Vagina (tissue), 2 donors: Measurements from ENCODE around the gene NPTX1. TPM values are rescaled to one million over a fixed set of nuclear protein-coding genes. Genes with fewer than 3 reads are reported as not detected.

Experiments used
- DNase-seq, 2 donors: peaks; one replicate each; pipeline ENCODE4 v3.0.0-alpha.2; 2017; ENCODE audit errors: extremely low spot score in 2 of 2
- H3K27ac ChIP-seq: fragments of 200-600 bp; sonication (generic); one replicate; pipeline ENCODE4 v1.5.1; 2019
- H3K27me3 ChIP-seq: fragments of 200-600 bp; sonication (generic); one replicate; pipeline ENCODE4 v1.5.1; 2019
- H3K36me3 ChIP-seq, 2 donors: fragments of 200-600 bp; sonication (generic); one replicate each; pipeline ENCODE4 v1.5.1; 2017 to 2019
- H3K4me1 ChIP-seq: fragments of 200-600 bp; sonication (generic); one replicate; pipeline ENCODE4 v1.5.1; 2019
- H3K4me3 ChIP-seq, 2 donors: fragments of 200-600 bp; sonication (generic); 1 replicate in 1 of 2; 2 replicates in 1 of 2; pipeline ENCODE4 v1.5.1; 2016 to 2019
- H3K9me3 ChIP-seq: fragments of 200-600 bp; sonication (generic); one replicate; pipeline ENCODE4 v1.5.1; 2019
- CTCF ChIP-seq, 3 experiments: fragments of 450-650 bp in 2 of 3; fragments of 200-600 bp in 1 of 3; sonication (generic) in 1 of 3; IDR thresholded peaks; one replicate each; pipeline ENCODE4 v1.5.1; 2017 to 2019; ENCODE audit warnings: antibody characterized with exemption in 3 of 3, mild to moderate bottlenecking in 2 of 3, moderate library complexity in 2 of 3
- POLR2A ChIP-seq, 2 donors: fragments of 450-650 bp; IDR thresholded peaks; one replicate each; pipeline ENCODE4 v1.6.1; 2017; ENCODE audit warnings: antibody characterized with exemption in 2 of 2, mild to moderate bottlenecking in 2 of 2, moderate library complexity in 2 of 2
- POLR2AphosphoS5 ChIP-seq, 2 donors: sonication (generic); formaldehyde crosslinking; IDR thresholded peaks; one replicate each; pipeline ENCODE4 v1.9.0; 2017; ENCODE audit warnings: antibody characterized with exemption in 2 of 2, mild to moderate bottlenecking in 2 of 2, low read depth in 1 of 2; ENCODE audit not compliant: insufficient read depth in 1 of 2
- intact Hi-C: fragments of 100-400 bp; cut with DNase I; formaldehyde crosslinking; loops from one replicate; pipeline ENCODE4 v1.15.1; 2023
- total RNA-seq: library from RNA; depleted of rRNA; stranded (reverse); fragments of >200 nt; gene quantifications from one replicate; pipeline ENCODE4 v1.2.3, GENCODE V29; 2016

NPTX1 gene
- total RNA-seq, 1 donor from 2014 or later: 0.49 TPM

GRCh38 chr17:80446645-80447405 is 29.6 kb downstream of the NPTX1 start:
- no peak for TF ChIP-seq CTCF (IDR thresholded peaks at IDR 0.05)
- TF ChIP-seq POLR2A (IDR thresholded peaks at IDR 0.05): no peak
- TF ChIP-seq POLR2AphosphoS5 (IDR thresholded peaks at IDR 0.05; ENCODE audit: insufficient read depth in 1 of 2, low read depth in 1 of 2): no peak
- H3K4me1 ChIP-seq: no peaks in the 10 kb centered on the region
- DNase-seq: no peak
- H3K36me3 ChIP-seq: no peaks in the 10 kb centered on the region
- H3K27me3 ChIP-seq: no peaks in the 10 kb centered on the region
- no peaks in the 10 kb centered on the region for H3K9me3 ChIP-seq
- no peak overlapping the region for H3K27ac ChIP-seq
- H3K4me3 ChIP-seq: no peak overlapping the region
- intact Hi-C loops: loop anchor here (10.0 kb wide), 1 partner anchor 658 kb away; no protein-coding TSS in a partner anchor

- H3K36me3 ChIP-seq: no peaks in the 10 kb centered on the region
- no peak for TF ChIP-seq POLR2AphosphoS5 (IDR thresholded peaks at IDR 0.05; ENCODE audit: insufficient read depth in 1 of 2, low read depth in 1 of 2)
- no peak for TF ChIP-seq POLR2A (IDR thresholded peaks at IDR 0.05)
- no peak for TF ChIP-seq CTCF (IDR thresholded peaks at IDR 0.05)
- no peak for DNase-seq
- no peaks in the 10 kb centered on the region for H3K27me3 ChIP-seq
- H3K4me1 ChIP-seq: no peaks in the 10 kb centered on the region
- H3K9me3 ChIP-seq: no peaks in the 10 kb centered on the region
- intact Hi-C loops: loop anchor here (10.0 kb wide), 1 partner anchor 659 kb away; no protein-coding TSS in a partner anchor
- no peak overlapping the region for H3K4me3 ChIP-seq
- no peak overlapping the region for H3K27ac ChIP-seq
These were observed 30.7 kb downstream of the NPTX1 start for GRCh38 chr17:80445726-80446110.

DNA sequence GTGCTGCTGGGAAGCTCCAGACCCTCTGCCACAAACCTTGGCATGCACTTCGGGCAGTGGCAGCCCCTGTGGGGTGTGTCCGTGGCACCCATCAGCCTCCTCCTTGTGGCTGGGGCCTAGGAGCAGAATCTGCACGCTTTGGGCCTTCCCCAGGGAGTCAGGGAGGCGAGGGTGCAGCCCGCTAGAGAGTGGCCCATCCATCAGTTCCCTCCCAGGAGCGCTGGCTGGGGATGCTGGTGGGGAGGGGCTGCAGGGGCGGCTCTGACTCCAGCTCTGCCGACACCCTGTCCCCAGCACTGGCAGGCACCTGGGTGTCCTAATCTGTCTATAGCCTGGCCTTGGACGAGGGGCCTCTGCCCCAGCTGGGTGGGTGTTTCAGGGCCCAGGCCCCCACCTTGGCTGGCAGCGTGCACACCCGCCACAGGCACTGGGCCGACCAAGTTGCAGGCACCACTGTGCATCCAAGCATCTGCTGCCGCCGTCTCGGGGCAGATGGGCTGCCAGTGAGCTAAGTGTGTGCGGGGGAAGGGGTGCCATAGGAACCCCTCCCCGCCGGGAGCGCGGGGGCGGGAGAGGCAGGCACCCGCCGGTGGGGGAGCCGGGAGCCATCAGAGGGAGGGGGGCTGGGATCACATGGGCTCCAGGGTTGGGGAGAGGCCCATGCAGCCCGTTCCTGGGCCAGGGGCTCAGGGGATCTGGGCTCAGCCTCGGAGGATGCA is 31.2 kb downstream of the NPTX1 start:
- intact Hi-C loops: loop anchor here (10.0 kb wide), 1 partner anchor 660 kb away; no protein-coding TSS in a partner anchor
- Histone ChIP-seq H3K36me3 (no peaks in the 10 kb centered on the region), H3K4me1 (no peaks in the 10 kb centered on the region), H3K9me3 (no peaks in the 10 kb centered on the region), H3K4me3 (no peak overlapping the region), H3K27me3 (no peaks in the 10 kb centered on the region), H3K27ac (no peak overlapping the region)
- TF ChIP-seq CTCF (IDR thresholded peaks at IDR 0.05) (no peak), POLR2AphosphoS5 (IDR thresholded peaks at IDR 0.05; ENCODE audit: insufficient read depth in 1 of 2, low read depth in 1 of 2) (no peak), POLR2A (IDR thresholded peaks at IDR 0.05) (no peak)
- DNase-seq: no peak

DNA sequence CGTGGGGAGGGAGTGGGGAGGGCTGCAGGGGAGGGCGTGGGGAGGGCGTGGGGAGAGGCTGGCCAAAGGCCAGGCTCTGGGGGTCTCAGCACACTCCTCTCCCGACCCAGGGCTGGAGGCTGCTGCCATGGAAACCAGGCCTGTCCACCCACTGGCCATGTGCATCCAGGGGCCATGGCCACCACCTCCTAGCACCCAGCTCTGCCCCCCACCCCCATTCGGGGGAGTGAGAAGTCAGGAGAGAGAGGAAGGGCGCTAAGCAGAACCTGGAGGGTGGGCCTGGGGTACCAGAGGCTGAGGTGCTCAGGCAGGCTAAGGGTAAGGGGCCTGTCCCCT is 31.8 kb downstream of the NPTX1 start:
- Histone ChIP-seq H3K36me3 (no peaks in the 10 kb centered on the region), H3K4me3 (no peak overlapping the region), H3K27me3 (no peaks in the 10 kb centered on the region), H3K4me1 (no peaks in the 10 kb centered on the region), H3K9me3 (no peaks in the 10 kb centered on the region), H3K27ac (no peak overlapping the region)
- intact Hi-C loops: loop anchor here (10.0 kb wide), 1 partner anchor 660 kb away; no protein-coding TSS in a partner anchor
- TF ChIP-seq POLR2AphosphoS5 (IDR thresholded peaks at IDR 0.05; ENCODE audit: insufficient read depth in 1 of 2, low read depth in 1 of 2) (no peak), CTCF (IDR thresholded peaks at IDR 0.05) (no peak), POLR2A (IDR thresholded peaks at IDR 0.05) (no peak)
- DNase-seq: no peak
